Vagina (tissue), 2 donors: Measurements from ENCODE around the gene USP17L19. TPM values are rescaled to one million over a fixed set of nuclear protein-coding genes. Genes with fewer than 3 reads are reported as not detected.
"Not testable (repeated sequence)": the region's sequence is repeated elsewhere in the genome, so short reads cannot be mapped to it uniquely, and the experiment has no call there.

Experiments
- DNase-seq, 2 donors: peaks; one replicate each; pipeline ENCODE4 v3.0.0-alpha.2; 2017; ENCODE audit errors: extremely low spot score in 2 of 2
- H3K27ac ChIP-seq: fragments of 200-600 bp; sonication (generic); one replicate; pipeline ENCODE4 v1.5.1; 2019
- H3K27me3 ChIP-seq: fragments of 200-600 bp; sonication (generic); one replicate; pipeline ENCODE4 v1.5.1; 2019
- H3K36me3 ChIP-seq, 2 donors: fragments of 200-600 bp; sonication (generic); one replicate each; pipeline ENCODE4 v1.5.1; 2017 to 2019
- H3K4me1 ChIP-seq: fragments of 200-600 bp; sonication (generic); one replicate; pipeline ENCODE4 v1.5.1; 2019
- H3K4me3 ChIP-seq, 2 donors: fragments of 200-600 bp; sonication (generic); 1 replicate in 1 of 2; 2 replicates in 1 of 2; pipeline ENCODE4 v1.5.1; 2016 to 2019
- H3K9me3 ChIP-seq: fragments of 200-600 bp; sonication (generic); one replicate; pipeline ENCODE4 v1.5.1; 2019
- intact Hi-C: fragments of 100-400 bp; cut with DNase I; formaldehyde crosslinking; loops from one replicate; pipeline ENCODE4 v1.15.1; 2023
- total RNA-seq: library from RNA; depleted of rRNA; stranded (reverse); fragments of >200 nt; gene quantifications from one replicate; pipeline ENCODE4 v1.2.3, GENCODE V29; 2016

Gene USP17L19
- total RNA-seq, 1 donor from 2014 or later, result not detected

- H3K4me3 ChIP-seq, H3K36me3 ChIP-seq, H3K27ac ChIP-seq, intact Hi-C loops, H3K9me3 ChIP-seq, H3K27me3 ChIP-seq, H3K4me1 ChIP-seq, DNase-seq: not testable (repeated sequence)
Measured at GRCh38 chr4:9267319-9267718, 14.1 kb downstream of the USP17L19 start, which contains the start of gene USP17L22. USP17L22 (plus strand) TSS chr4:9267619; CDS start chr4:9267619, 0 bp downstream.

DNA sequence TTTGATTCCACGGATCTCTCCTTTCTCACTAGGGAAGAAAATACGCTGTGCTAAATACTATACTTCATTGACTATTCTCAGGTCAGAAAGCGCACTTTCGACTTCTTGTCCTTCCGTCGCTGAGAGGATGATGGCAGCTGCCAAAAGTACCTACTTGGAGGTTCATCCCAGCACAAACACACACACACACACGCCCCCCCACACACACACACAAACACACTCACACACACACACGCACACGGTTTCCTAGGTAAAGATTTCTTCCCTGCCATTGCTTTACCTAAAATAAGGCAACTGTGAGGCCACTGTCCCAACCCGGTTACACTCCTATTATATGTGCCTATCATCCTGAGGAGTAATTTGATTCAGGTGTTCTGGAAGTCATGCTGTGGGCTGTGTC is 18.5 kb downstream of the USP17L19 start:
- H3K9me3 ChIP-seq, intact Hi-C loops, DNase-seq, H3K36me3 ChIP-seq, H3K4me1 ChIP-seq, H3K4me3 ChIP-seq, H3K27ac ChIP-seq, H3K27me3 ChIP-seq: not testable (repeated sequence)

Other genes with a start within 250 kb of the USP17L19 start
- not detected for gene FAM90A26, start 83.0 kb upstream of the USP17L19 start, total RNA-seq
- gene USP17L10, start 42.7 kb upstream of the USP17L19 start, total RNA-seq, result not detected
- not detected for gene USP17L11, start 38.0 kb upstream of the USP17L19 start, total RNA-seq
- gene USP17L12, start 33.2 kb upstream of the USP17L19 start, total RNA-seq, result not detected
- gene USP17L13, start 28.5 kb upstream of the USP17L19 start, total RNA-seq, result not detected
- not detected for gene USP17L15, start 19.0 kb upstream of the USP17L19 start, total RNA-seq
- not detected for gene USP17L17, start 9.5 kb upstream of the USP17L19 start, total RNA-seq
- not detected for gene USP17L18, start 4.7 kb upstream of the USP17L19 start, total RNA-seq
- not detected for gene USP17L20, start 4.7 kb downstream of the USP17L19 start, total RNA-seq
- gene USP17L21, start 9.5 kb downstream of the USP17L19 start, total RNA-seq, result not detected
- gene USP17L22, start 14.2 kb downstream of the USP17L19 start, total RNA-seq, result not detected
- gene USP17L24, start 71.8 kb downstream of the USP17L19 start, total RNA-seq, result not detected
- gene USP17L25, start 76.5 kb downstream of the USP17L19 start, total RNA-seq, result not detected
- not detected for gene USP17L26, start 81.3 kb downstream of the USP17L19 start, total RNA-seq
- not detected for gene USP17L5, start 86.0 kb downstream of the USP17L19 start, total RNA-seq
- gene USP17L27, start 90.8 kb downstream of the USP17L19 start, total RNA-seq, result not detected
- gene USP17L28, start 95.5 kb downstream of the USP17L19 start, total RNA-seq, result not detected
- not detected for gene USP17L29, start 100.3 kb downstream of the USP17L19 start, total RNA-seq
- not detected for gene USP17L30, start 109.8 kb downstream of the USP17L19 start, total RNA-seq
- not detected for gene DEFB131A, start 191.0 kb downstream of the USP17L19 start, total RNA-seq